HEK293 (cell line): ENCODE results near the gene IRF8.

Source experiments
- TCF7L2 ChIP-seq: IDR thresholded peaks from 2 replicates; pipeline ENCODE4 v1.6.1; 2011; ENCODE audit warnings: low read depth, mild to moderate bottlenecking, inconsistent platforms, low read length, moderate library complexity, borderline replicate concordance
- ZBTB7A ChIP-seq: fragments of 450-650 bp; formaldehyde crosslinking; IDR thresholded peaks from 2 replicates; pipeline ENCODE4 v1.5.1; 2016; ENCODE audit warnings: low read depth, missing biosample characterization, missing genetic modification characterization
- ZNF121 ChIP-seq: fragments of 450-650 bp; formaldehyde crosslinking; IDR thresholded peaks from 2 replicates; pipeline ENCODE4 v1.5.1; 2016; ENCODE audit warnings: missing biosample characterization, missing genetic modification characterization
- ZNF174 ChIP-seq: fragments of 450-650 bp; formaldehyde crosslinking; IDR thresholded peaks from 2 replicates; pipeline ENCODE4 v1.5.0; 2017; ENCODE audit warnings: missing biosample characterization, mild to moderate bottlenecking, missing genetic modification characterization
- ZNF426 ChIP-seq: fragments of 450-650 bp; formaldehyde crosslinking; IDR thresholded peaks from 2 replicates; pipeline ENCODE4 v1.5.1; 2017; ENCODE audit warnings: missing biosample characterization, missing genetic modification characterization, mild to moderate bottlenecking, inconsistent platforms, moderate library complexity
- ZNF600 ChIP-seq: fragments of 450-650 bp; formaldehyde crosslinking; IDR thresholded peaks from 2 replicates; pipeline ENCODE4 v1.5.1; 2016; ENCODE audit warnings: missing biosample characterization, missing genetic modification characterization
- ZNF624 ChIP-seq: fragments of 450-650 bp; formaldehyde crosslinking; IDR thresholded peaks from 2 replicates; pipeline ENCODE4 v1.5.1; 2017; ENCODE audit warnings: missing biosample characterization, missing genetic modification characterization
- ZNF658 ChIP-seq: fragments of 450-650 bp; formaldehyde crosslinking; IDR thresholded peaks from 2 replicates; pipeline ENCODE4; 2016; ENCODE audit warnings: missing biosample characterization, missing genetic modification characterization
- TF ChIP-seq, protein P1 (sequence below): fragments of 450-650 bp; formaldehyde crosslinking; IDR thresholded peaks from 2 replicates; pipeline ENCODE4 v1.5.1; 2016; ENCODE audit warnings: missing biosample characterization, missing genetic modification characterization

DNA sequence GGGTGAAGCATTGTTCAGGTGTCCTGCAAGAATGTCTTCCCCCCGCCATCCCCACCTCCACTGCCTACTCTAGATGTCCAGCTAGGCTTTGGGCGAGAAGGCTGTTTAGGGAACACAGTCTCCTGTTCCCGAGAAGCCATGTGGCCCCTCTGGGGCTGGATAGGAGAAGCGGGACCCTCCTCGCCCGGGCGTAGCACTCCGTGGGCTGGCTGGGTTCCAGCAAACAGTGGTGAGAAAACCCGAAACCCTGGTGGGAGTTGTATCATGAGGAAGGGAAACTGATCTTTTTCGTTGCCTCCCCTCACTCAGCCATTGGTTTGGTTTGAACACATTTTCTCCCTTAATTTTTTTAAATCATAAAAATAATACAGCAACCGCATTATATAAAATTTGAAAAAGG lies 56.6 kb downstream of the IRF8 start:
- TF ChIP-seq ZNF121 (no peak), ZBTB7A (no peak), ZNF624 (tag by site-specific recombination) (no peak), ZNF174 (no peak), ZNF600 (no peak), ZNF658 (tag by site-specific recombination) (no peak), TCF7L2 (no peak), ZNF426 (tag by site-specific recombination) (no peak)
- TF ChIP-seq, protein P1, sequence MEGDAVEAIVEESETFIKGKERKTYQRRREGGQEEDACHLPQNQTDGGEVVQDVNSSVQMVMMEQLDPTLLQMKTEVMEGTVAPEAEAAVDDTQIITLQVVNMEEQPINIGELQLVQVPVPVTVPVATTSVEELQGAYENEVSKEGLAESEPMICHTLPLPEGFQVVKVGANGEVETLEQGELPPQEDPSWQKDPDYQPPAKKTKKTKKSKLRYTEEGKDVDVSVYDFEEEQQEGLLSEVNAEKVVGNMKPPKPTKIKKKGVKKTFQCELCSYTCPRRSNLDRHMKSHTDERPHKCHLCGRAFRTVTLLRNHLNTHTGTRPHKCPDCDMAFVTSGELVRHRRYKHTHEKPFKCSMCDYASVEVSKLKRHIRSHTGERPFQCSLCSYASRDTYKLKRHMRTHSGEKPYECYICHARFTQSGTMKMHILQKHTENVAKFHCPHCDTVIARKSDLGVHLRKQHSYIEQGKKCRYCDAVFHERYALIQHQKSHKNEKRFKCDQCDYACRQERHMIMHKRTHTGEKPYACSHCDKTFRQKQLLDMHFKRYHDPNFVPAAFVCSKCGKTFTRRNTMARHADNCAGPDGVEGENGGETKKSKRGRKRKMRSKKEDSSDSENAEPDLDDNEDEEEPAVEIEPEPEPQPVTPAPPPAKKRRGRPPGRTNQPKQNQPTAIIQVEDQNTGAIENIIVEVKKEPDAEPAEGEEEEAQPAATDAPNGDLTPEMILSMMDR (tag by site-specific recombination), result no peak
